Pancreas (tissue), 10 donors: ENCODE data around the gene ADGRA1. TPM values are rescaled to one million over a fixed set of nuclear protein-coding genes. Genes with fewer than 3 reads are reported as not detected.
"Not testable (repeated sequence)": the region's sequence is repeated elsewhere in the genome, so short reads cannot be mapped to it uniquely, and the experiment has no call there.

Experiments used
- ATAC-seq, 4 donors: fragments of 200-7000 bp; cut with Tn5 transposase; one replicate each; pipeline versions ENCODE4 v1.8.0 to v1.9.1; 2020; ENCODE audit warnings: mild to moderate bottlenecking in 4 of 4, moderate library complexity in 4 of 4
- DNase-seq, 6 donors: peaks; one replicate each; pipeline ENCODE4 v3.0.0-alpha.2; 2020
- FAIRE-seq: peaks from 2 replicates; lab custom pipeline; 2012; peaks lifted over from hg19 to GRCh38; lab: Jason Lieb, UNC
- H3K27ac ChIP-seq, 4 donors: fragments of 200-600 bp; sonication (generic); 1 replicate in 3 of 4; 2 replicates in 1 of 4; pipeline versions ENCODE4 v1.5.0 to v1.8.0; 2020
- H3K27me3 ChIP-seq, 4 donors: fragments of 200-600 bp; one replicate each; pipeline ENCODE4 v1.8.0; 2021
- H3K36me3 ChIP-seq, 3 donors: fragments of 200-600 bp; sonication (generic) in 1 of 3; one replicate each; pipeline versions ENCODE4 v1.5.0 to v1.8.0; 2020 to 2021
- H3K4me1 ChIP-seq, 3 donors: fragments of 200-600 bp; one replicate each; pipeline ENCODE4 v1.8.0; 2021
- H3K4me3 ChIP-seq, 4 donors: fragments of 200-600 bp; sonication (generic) in 2 of 4; one replicate each; pipeline versions ENCODE4 v1.5.0 to v1.8.0; 2020 to 2021
- H3K9me3 ChIP-seq, 4 donors: fragments of 200-600 bp; one replicate each; pipeline ENCODE4 v1.8.0; 2021
- WGBS, 2 donors: extraction: QIAGEN DNeasy Blood & Tissue Kit; methylation state at CpG; one replicate each; pipeline ENCODE4 v1.1.7; 2013; 5-methylcytosine and 5-hydroxymethylcytosine counted together
- intact Hi-C, 3 donors: fragments of 100-400 bp; cut with DNase I; formaldehyde crosslinking; loops; one replicate each; pipeline versions ENCODE4 v1.11.1 to v1.14.2; 2022
- polyA plus RNA-seq, 2 donors: library from polyadenylated mRNA; stranded (reverse); fragments of 200-250 nt; gene quantifications; one replicate each; pipeline ENCODE4 v1.2.3, GENCODE V29; 2013
- total RNA-seq, 6 donors: library from RNA; stranded (reverse); fragmentation: NEBNext Ultra II Directional in 4 of 6; extraction: Animal tissue kit (Norgen Biotek cat#: 25700) in 4 of 6; gene quantifications; one replicate each; pipeline versions ENCODE4 v1.2.1 to v1.2.4, GENCODE V29; 2021 to 2023
- TF ChIP-seq, protein P1 (sequence below), 4 donors: fragments of 200-600 bp; sonication (generic) in 3 of 4; IDR thresholded peaks; one replicate each; pipeline versions ENCODE4 v1.5.0 to v1.8.0; 2021; ENCODE audit warnings: antibody characterized with exemption in 4 of 4
- donor health status: healthy with polysubstance abuse.
- donor health status: DM: no; HTN: no; CAD: no; lungs with moderate emphysema.
- donor health status: DM: no; HTN: no; CAD: no.
- donor health status: control.
- donor health status: control.
- donor health status: Bipolar disorder and iron deficiency.
- donor health status: DM: yes; HTN: yes; CAD: no.
- donor health status: DM: no; HTN: no; CAD: no.
- donor health status: DM: no; HTN: no; CAD: no.
- donor health status: DM: yes; HTN: yes; CAD: no.

The ADGRA1 gene
- total and polyA plus RNA-seq, 8 donors = 0.03 to 0.85 (median 0.12) TPM; not detected in 1

DNA sequence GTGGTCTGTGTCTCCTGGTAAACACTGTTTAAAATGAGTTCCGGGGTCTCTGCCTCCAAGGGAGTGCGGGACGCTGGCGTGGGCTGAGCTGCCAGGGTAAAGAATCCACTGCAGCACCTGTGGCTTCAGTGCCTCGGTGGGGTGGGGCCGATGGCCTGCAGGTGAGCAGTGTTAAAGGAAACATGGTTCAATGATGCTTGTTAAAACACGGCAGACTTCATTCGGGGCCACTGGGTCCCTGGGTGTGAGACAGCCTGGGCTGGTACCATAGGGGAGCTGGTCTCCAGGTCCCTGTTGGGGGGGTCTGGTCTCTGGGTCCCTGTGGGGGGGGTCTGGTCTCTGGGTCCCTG lies 47.4 kb downstream of the ADGRA1 start:
- no peaks in the 10 kb centered on the region for H3K4me1 ChIP-seq
- H3K9me3 ChIP-seq = no peaks in the 10 kb centered on the region
- no peak overlapping the region for H3K27ac ChIP-seq
- WGBS, 2 donors = 40 to 50% methylated on average over 8 of the region's 8 CpGs
- no peaks in the 10 kb centered on the region for H3K27me3 ChIP-seq
- H3K4me3 ChIP-seq = no peak overlapping the region
- no peak for ATAC-seq
- DNase-seq = peak in 1 of 6 donors; percentile 29
- H3K36me3 ChIP-seq = no peaks in the 10 kb centered on the region
- intact Hi-C loops = no loop called here
- FAIRE-seq = no peak
- TF ChIP-seq, protein P1, sequence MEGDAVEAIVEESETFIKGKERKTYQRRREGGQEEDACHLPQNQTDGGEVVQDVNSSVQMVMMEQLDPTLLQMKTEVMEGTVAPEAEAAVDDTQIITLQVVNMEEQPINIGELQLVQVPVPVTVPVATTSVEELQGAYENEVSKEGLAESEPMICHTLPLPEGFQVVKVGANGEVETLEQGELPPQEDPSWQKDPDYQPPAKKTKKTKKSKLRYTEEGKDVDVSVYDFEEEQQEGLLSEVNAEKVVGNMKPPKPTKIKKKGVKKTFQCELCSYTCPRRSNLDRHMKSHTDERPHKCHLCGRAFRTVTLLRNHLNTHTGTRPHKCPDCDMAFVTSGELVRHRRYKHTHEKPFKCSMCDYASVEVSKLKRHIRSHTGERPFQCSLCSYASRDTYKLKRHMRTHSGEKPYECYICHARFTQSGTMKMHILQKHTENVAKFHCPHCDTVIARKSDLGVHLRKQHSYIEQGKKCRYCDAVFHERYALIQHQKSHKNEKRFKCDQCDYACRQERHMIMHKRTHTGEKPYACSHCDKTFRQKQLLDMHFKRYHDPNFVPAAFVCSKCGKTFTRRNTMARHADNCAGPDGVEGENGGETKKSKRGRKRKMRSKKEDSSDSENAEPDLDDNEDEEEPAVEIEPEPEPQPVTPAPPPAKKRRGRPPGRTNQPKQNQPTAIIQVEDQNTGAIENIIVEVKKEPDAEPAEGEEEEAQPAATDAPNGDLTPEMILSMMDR (IDR thresholded peaks at IDR 0.05) = no peak

DNA sequence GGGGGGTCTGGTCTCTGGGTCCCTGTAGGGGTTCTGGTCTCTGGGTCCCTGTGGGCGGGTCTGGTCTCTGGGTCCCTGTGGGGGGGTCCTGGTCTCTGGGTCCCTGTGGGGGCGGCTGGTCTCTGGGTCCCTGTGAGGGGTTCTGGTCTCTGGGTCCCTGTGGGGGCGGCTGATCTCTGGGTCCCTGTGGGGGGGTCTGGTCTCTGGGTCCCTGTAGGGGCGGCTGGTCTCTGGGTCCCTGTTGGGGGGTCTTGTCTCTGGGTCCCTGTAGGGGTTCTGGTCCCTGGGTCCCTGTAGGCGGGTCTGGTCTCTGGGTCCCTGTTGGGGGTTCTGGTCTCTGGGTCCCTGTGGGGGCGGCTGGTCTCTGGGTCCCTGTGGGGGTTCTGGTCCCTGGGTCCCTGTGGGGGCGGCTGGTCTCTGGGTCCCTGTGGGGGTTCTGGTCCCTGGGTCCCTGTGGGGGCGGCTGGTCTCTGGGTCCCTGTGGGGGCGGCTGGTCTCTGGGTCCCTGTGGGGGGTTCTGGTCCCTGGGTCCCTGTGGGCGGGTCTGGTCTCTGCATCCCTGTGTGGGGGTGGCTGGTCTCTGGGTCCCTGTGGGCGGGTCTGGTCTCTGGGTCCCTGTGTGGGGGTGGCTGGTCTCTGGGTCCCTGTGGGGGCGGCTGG lies 49.9 kb downstream of the ADGRA1 start:
- ATAC-seq, H3K27ac ChIP-seq, intact Hi-C loops, DNase-seq, FAIRE-seq, H3K4me3 ChIP-seq, H3K27me3 ChIP-seq, H3K36me3 ChIP-seq, H3K9me3 ChIP-seq, H3K4me1 ChIP-seq: not testable (repeated sequence)
- WGBS, 2 donors = 68% methylated on average over 12 of the region's 12 CpGs; no CpG with 5 or more reads in 1 of the 2 donors

DNA sequence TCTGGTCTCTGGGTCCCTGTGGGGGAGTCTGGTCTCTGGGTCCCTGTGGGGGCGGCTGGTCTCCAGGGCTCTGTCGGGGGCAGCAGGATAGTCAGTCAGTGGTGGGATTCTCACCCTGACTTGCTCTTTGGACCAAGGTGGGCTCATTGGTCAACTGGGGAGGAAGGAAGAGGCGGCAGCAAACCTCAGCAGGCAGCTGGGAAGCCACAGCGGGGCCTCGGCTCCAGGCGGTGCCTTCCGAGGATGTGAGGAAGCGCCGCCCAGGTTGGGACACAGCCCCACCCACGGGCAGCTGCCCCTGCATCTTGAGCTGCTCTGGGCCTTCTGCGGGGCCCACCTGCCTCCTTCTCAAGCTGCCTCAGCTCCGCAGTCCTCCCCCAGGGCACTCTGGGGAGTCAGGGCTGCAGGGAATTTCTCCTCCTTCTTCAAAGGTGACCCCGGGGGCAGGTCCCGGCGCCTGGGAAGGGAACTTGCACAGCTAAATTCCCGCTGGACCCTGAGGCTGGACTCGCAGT lies 51.9 kb downstream of the ADGRA1 start:
- TF ChIP-seq, protein P1 (IDR thresholded peaks at IDR 0.05) = no peak
- FAIRE-seq (no peak), ATAC-seq (no peak), DNase-seq (no peak)
- no peaks in the 10 kb centered on the region for H3K9me3 ChIP-seq
- no peaks in the 10 kb centered on the region for H3K36me3 ChIP-seq
- intact Hi-C loops = no loop called here
- H3K4me1 ChIP-seq = no peaks in the 10 kb centered on the region
- WGBS, 2 donors = 29 to 37% methylated on average over 14 to 17 of the region's 17 CpGs
- H3K4me3 ChIP-seq = no peak overlapping the region
- H3K27me3 ChIP-seq = peaks cover 0 to 6% (median 1%) of the 10 kb centered on the region in 4 donors
- no peak overlapping the region for H3K27ac ChIP-seq

DNA sequence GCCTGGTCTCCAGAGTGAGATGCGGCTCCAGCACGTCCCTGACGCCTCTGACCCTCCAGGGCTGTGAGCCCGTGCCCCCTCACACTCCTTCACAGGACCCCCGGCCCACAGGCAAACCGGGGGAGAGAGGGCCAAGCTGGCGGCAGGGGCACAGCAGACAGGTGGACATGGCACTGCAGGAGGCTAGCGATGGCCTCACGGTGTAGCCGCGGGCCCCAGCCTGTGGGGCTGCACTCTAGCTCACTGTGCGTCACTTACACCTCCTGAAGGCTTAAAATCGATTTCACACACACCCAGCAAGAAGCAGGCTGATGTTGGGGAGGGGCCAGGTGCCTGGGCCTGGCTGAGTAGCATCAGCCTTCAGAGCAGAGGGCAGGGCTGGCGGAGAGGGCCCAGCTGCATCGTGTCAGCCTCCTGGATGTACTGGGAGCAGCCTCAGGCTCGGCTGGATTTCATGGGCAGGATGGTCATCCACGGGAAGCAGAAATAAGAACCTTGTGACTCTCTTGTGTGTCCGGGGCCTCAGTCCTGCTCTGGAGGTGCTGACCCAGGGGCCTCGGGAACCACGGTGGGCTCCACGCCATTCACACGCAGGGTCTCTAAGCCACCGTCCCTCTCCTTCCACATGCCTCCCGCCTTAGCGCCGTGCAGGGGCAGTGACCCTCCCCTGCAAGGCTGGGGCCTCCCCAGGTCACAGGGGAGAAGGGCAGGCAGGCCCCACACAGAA lies 52.9 kb downstream of the ADGRA1 start:
- H3K27ac ChIP-seq = no peak overlapping the region
- FAIRE-seq (no peak), DNase-seq (no peak), ATAC-seq (no peak)
- H3K4me1 ChIP-seq = no peaks in the 10 kb centered on the region
- 44 to 48% methylated on average over 21 to 26 of the region's 26 CpGs for WGBS, 2 donors
- intact Hi-C loops = no loop called here
- H3K36me3 ChIP-seq = no peaks in the 10 kb centered on the region
- H3K9me3 ChIP-seq = no peaks in the 10 kb centered on the region
- H3K4me3 ChIP-seq = no peak overlapping the region
- TF ChIP-seq, protein P1 (IDR thresholded peaks at IDR 0.05) = no peak
- H3K27me3 ChIP-seq = peaks cover 0 to 7% (median 3%) of the 10 kb centered on the region in 4 donors

DNA sequence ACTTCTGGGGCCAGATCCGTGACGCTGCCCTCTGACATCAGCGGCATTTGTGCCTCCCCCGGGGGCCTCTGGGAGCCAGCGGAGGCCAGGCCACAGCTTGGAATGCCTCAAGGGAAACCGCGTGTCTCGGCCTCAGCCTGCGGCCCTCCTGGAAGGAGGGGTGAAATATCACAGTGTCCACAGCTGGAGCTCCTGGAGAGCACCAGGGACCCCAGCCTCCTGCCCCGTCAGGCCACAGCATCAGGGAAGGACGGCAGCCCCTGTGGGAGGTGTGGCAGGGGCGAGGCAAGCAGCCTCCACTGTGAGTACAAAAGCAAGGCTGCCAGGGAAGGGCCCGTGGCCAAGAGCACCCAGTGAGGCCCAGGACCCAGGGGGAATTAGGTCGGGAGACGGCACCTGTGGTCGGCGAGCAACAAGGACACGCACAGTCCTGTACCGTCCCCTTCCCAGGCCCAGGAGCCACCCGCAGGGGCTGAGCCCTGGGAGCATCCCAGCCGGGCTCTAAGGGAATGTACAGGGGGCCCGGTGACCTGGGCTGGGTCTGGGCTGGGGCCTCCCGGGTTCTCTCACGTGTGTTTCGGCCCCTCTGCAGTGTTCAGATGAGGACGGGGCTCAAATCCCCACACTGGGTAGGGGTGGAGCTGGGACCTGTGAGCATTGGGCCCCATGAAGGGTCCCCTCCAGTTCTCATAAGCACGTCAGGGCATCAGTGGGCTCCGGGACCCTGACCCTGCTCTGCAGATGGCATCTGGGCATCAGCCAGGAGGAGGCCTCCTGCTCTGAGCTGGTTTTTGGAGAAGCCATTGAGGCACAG lies 53.6 kb downstream of the ADGRA1 start:
- no peaks in the 10 kb centered on the region for H3K9me3 ChIP-seq
- H3K4me3 ChIP-seq = no peak overlapping the region
- DNase-seq = no peak
- no peak overlapping the region for H3K27ac ChIP-seq
- intact Hi-C loops = no loop called here
- TF ChIP-seq, protein P1 (IDR thresholded peaks at IDR 0.05) = no peak
- peaks cover 0 to 11% (median 3%) of the 10 kb centered on the region in 4 donors for H3K27me3 ChIP-seq
- 51 to 64% methylated on average over 26 to 28 of the region's 28 CpGs for WGBS, 2 donors
- no peak for FAIRE-seq
- no peak for ATAC-seq
- no peaks in the 10 kb centered on the region for H3K36me3 ChIP-seq
- H3K4me1 ChIP-seq = no peaks in the 10 kb centered on the region
